B cell (primary cell): ENCODE results near the gene TSPAN2. TPM values are rescaled to one million over a fixed set of nuclear protein-coding genes. Genes with fewer than 3 reads are reported as not detected.

Experiments
- ATAC-seq: fragments of 200-7000 bp; cut with Tn5 transposase; one replicate; pipeline ENCODE4 v1.10.0; 2021; ENCODE audit warnings: low read depth, mild to moderate bottlenecking, moderate number of reproducible peaks, moderate library complexity
- CTCF ChIA-PET: fragments of 350-600 bp; sonication (Branson Sonifier 250); formaldehyde crosslinking; loops from one replicate; lab custom pipeline; 2021; ENCODE audit warnings: antibody characterized with exemption, inconsistent platforms; lab: Charles Lee
- POLR2A ChIA-PET: fragments of 350-600 bp; sonication (Branson Sonifier 250); formaldehyde crosslinking; loops from one replicate; lab custom pipeline; 2021; ENCODE audit warnings: antibody characterized with exemption; lab: Charles Lee
- DNase-seq: peaks from one replicate; pipeline ENCODE4 v3.0.0; 2013
- H2AFZ ChIP-seq: 2 replicates; pipeline ENCODE4 v1.6.1; 2012; ENCODE audit warnings: mild to moderate bottlenecking, low read depth, low read length; ENCODE audit not compliant: insufficient read depth, poor library complexity, severe bottlenecking
- H3K27ac ChIP-seq, 2 donors: 1 replicate in 1 of 2; 2 replicates in 1 of 2; pipeline ENCODE4 v1.5.1; 2012 to 2013; ENCODE audit warnings: low read length in 2 of 2, mild to moderate bottlenecking in 2 of 2, moderate library complexity in 1 of 2
- H3K27me3 ChIP-seq, 4 experiments: fragments of 200-600 bp in 1 of 4; sonication (generic) in 1 of 4; replicated peaks in 1 of 4; 1 replicate in 2 of 4; 2 replicates in 2 of 4; pipeline versions ENCODE4 v1.6.1 to v1.7.0; 2013 to 2016; ENCODE audit warnings: low read length in 3 of 4, mild to moderate bottlenecking in 2 of 4, mixed read lengths in 1 of 4, moderate library complexity in 1 of 4; ENCODE audit not compliant: insufficient read depth in 4 of 4, control insufficient read depth in 3 of 4; ENCODE audit errors: control extremely low read depth in 1 of 4
- H3K36me3 ChIP-seq, 2 experiments: replicated peaks in 1 of 2; 1 replicate in 1 of 2; 2 replicates in 1 of 2; pipeline versions ENCODE4 v1.6.1 to v1.7.1; 2013; ENCODE audit warnings: low read length in 1 of 2; ENCODE audit not compliant: insufficient read depth in 2 of 2, control insufficient read depth in 1 of 2; ENCODE audit errors: control extremely low read depth in 1 of 2, extremely low read depth in 1 of 2
- H3K4me1 ChIP-seq, 2 donors: fragments of 200-600 bp in 1 of 2; sonication (generic) in 1 of 2; 1 replicate in 1 of 2; 2 replicates in 1 of 2; pipeline versions ENCODE4 v1.5.1 to v1.6.1; 2013 to 2017; ENCODE audit warnings: low read length in 2 of 2; ENCODE audit not compliant: control insufficient read depth in 2 of 2, insufficient read depth in 2 of 2
- H3K4me2 ChIP-seq: replicated peaks from 2 replicates; pipeline ENCODE3; 2012; ENCODE audit warnings: mild to moderate bottlenecking, low read depth, low read length; ENCODE audit not compliant: poor library complexity, severe bottlenecking
- H3K4me3 ChIP-seq, 5 experiments: fragments of 200-600 bp in 1 of 5; sonication (generic) in 1 of 5; 1 replicate in 3 of 5; 2 replicates in 2 of 5; pipeline versions ENCODE4 v1.5.1 to v1.7.0; 2011 to 2016; ENCODE audit warnings: low read length in 4 of 5, mild to moderate bottlenecking in 4 of 5, low read depth in 2 of 5, control low read depth in 1 of 5, moderate library complexity in 1 of 5; ENCODE audit not compliant: insufficient read depth in 1 of 5; ENCODE audit errors: control extremely low read depth in 1 of 5, extremely low read depth in 1 of 5
- H3K79me2 ChIP-seq: fragments of 200-600 bp; sonication (generic); one replicate; pipeline ENCODE4 v1.6.0; 2016; ENCODE audit warnings: low read length; ENCODE audit not compliant: control insufficient read depth, insufficient read depth
- H3K9ac ChIP-seq: fragments of 200-600 bp; sonication (generic); 2 replicates; pipeline ENCODE4 v1.6.1; 2017; ENCODE audit warnings: mild to moderate bottlenecking, low read length, moderate library complexity
- H3K9me3 ChIP-seq, 3 donors: one replicate each; pipeline versions ENCODE4 v1.6.1 to v1.7.1; 2013; ENCODE audit warnings: low read length in 2 of 3; ENCODE audit not compliant: control insufficient read depth in 2 of 3, insufficient read depth in 1 of 3; ENCODE audit errors: control extremely low read depth in 1 of 3
- H4K20me1 ChIP-seq: 2 replicates; pipeline ENCODE4 v1.6.0; 2012; ENCODE audit warnings: mild to moderate bottlenecking, low read length; ENCODE audit not compliant: insufficient read depth, control insufficient read depth, poor library complexity, severe bottlenecking
- H3K27ac Mint-ChIP-seq: one replicate; pipeline ENCODE4 v1.8.0; 2021; ENCODE audit warnings: mixed read lengths
- H3K27me3 Mint-ChIP-seq: one replicate; pipeline ENCODE4 v1.8.0; 2021; ENCODE audit warnings: mixed read lengths
- H3K4me1 Mint-ChIP-seq: one replicate; pipeline ENCODE4 v1.8.0; 2021; ENCODE audit warnings: mixed read lengths
- H3K4me3 Mint-ChIP-seq: one replicate; pipeline ENCODE4 v1.8.0; 2021; ENCODE audit warnings: mixed read lengths
- H3K9me3 Mint-ChIP-seq: one replicate; pipeline ENCODE4 v1.8.0; 2022; ENCODE audit warnings: mixed read lengths; ENCODE audit not compliant: insufficient read depth
- CTCF ChIP-seq: fragments of 200-600 bp; IDR thresholded peaks from one replicate; pipeline ENCODE4 v1.8.0; 2022; ENCODE audit warnings: antibody characterized with exemption, mild to moderate bottlenecking
- EZH2 ChIP-seq: IDR thresholded peaks from 2 replicates; pipeline ENCODE4 v1.6.1; 2012; ENCODE audit warnings: borderline replicate concordance, low read depth, mild to moderate bottlenecking, moderate library complexity, low read length; ENCODE audit not compliant: insufficient read depth, poor library complexity, severe bottlenecking
- WGBS: methylation state at CpG from one replicate; pipeline ENCODE4 v1.1.5; 2013; ENCODE audit warnings: missing lambda C conversion rate; ENCODE audit not compliant: insufficient coverage; 5-methylcytosine and 5-hydroxymethylcytosine counted together
- intact Hi-C: fragments of 100-400 bp; cut with micrococcal nuclease; formaldehyde crosslinking; loops from one replicate; pipeline ENCODE4 v1.10.0; 2022
- polyA plus RNA-seq: library from polyadenylated mRNA; depleted of rRNA; stranded (reverse); fragments of >200 nt; gene quantifications from 2 replicates; pipeline ENCODE4 v1.2.3, GENCODE V29; 2012
- total RNA-seq, 2 donors: library from RNA; stranded (reverse); fragments of 120-200 nt in 1 of 2; gene quantifications; 1 replicate in 1 of 2; 2 replicates in 1 of 2; pipeline versions ENCODE4 v1.2.3 to v1.2.4, GENCODE V29; 2013 to 2022

TSPAN2 gene
- total and polyA plus RNA-seq, 2 donors (not counting 1 experiment from before 2014, with no cell fraction given), result 0.24 to 0.34 TPM

GRCh38 chr1:115092175-115092574 lies 2.9 kb upstream of the TSPAN2 start:
- Histone ChIP-seq H2AFZ (no peak overlapping the region), H3K36me3 (no peaks in the 10 kb centered on the region), H3K4me2 (no peak overlapping the region), H3K79me2 (no peaks in the 10 kb centered on the region), H3K4me1 (peaks cover 5 to 16% of the 10 kb centered on the region in 2 donors), H4K20me1 (no peaks in the 10 kb centered on the region), H3K27me3 (peaks cover 0 to 13% (median 4%) of the 10 kb centered on the region in 4 experiments), H3K9ac (no peak overlapping the region), H3K4me3 (no peak overlapping the region), H3K27ac (no peak overlapping the region), H3K9me3 (no peaks in the 10 kb centered on the region)
- POLR2A ChIA-PET, result no interaction called here
- ATAC-seq, result no peak
- Mint-ChIP-seq H3K27me3 (peaks cover 6% of the 10 kb centered on the region), H3K4me1 (peaks cover 11% of the 10 kb centered on the region), H3K4me3 (no peak overlapping the region), H3K27ac (no peak overlapping the region), H3K9me3 (peaks cover 3% of the 10 kb centered on the region)
- no peak for DNase-seq
- TF ChIP-seq CTCF (no peak), EZH2 (no peak)
- no CpG with 5 or more reads among the region's 1 CpG for whole genome bisulfite sequencing
- CTCF ChIA-PET, result no interaction called here
- intact Hi-C loops, result no loop called here

GRCh38 chr1:115091572-115091971 lies 2.3 kb upstream of the TSPAN2 start:
- no peaks in the 10 kb centered on the region for H4K20me1 ChIP-seq
- no peak overlapping the region for H3K4me3 ChIP-seq
- H3K27ac ChIP-seq, result no peak overlapping the region
- Mint-ChIP-seq H3K9me3 (peaks cover 3% of the 10 kb centered on the region), H3K4me1 (peaks cover 11% of the 10 kb centered on the region), H3K27me3 (peaks cover 6% of the 10 kb centered on the region), H3K27ac (no peak overlapping the region), H3K4me3 (no peak overlapping the region)
- POLR2A ChIA-PET, result no interaction called here
- H3K27me3 ChIP-seq, result peaks cover 0 to 16% (median 4%) of the 10 kb centered on the region in 4 experiments
- ATAC-seq (no peak), DNase-seq (no peak)
- no peak overlapping the region for H3K9ac ChIP-seq
- H3K36me3 ChIP-seq, result no peaks in the 10 kb centered on the region
- H3K4me2 ChIP-seq, result no peak overlapping the region
- TF ChIP-seq EZH2 (no peak), CTCF (no peak)
- H3K79me2 ChIP-seq, result no peaks in the 10 kb centered on the region
- H3K4me1 ChIP-seq, result peaks cover 5 to 16% of the 10 kb centered on the region in 2 donors
- no peak overlapping the region for H2AFZ ChIP-seq
- no peaks in the 10 kb centered on the region for H3K9me3 ChIP-seq
- CTCF ChIA-PET, result interaction anchor here (0.9 kb wide), 1 partner anchor 38 kb away, joined by 3 read pairs; no protein-coding TSS in a partner anchor
- intact Hi-C loops, result no loop called here
- 100% methylated on average over 2 of the region's 2 CpGs for WGBS
